T1000 (cell line): Measurements from ENCODE around the gene DGCR6L.
"Not testable (repeated sequence)": the region's sequence is repeated elsewhere in the genome, so short reads cannot be mapped to it uniquely, and the experiment has no call there.

Experiments used
- DNase-seq: peaks from one replicate; lab custom pipeline; 2025; ENCODE audit warnings: mixed read lengths; lab: John Stamatoyannopoulos, UW

The DGCR6L gene

DNA sequence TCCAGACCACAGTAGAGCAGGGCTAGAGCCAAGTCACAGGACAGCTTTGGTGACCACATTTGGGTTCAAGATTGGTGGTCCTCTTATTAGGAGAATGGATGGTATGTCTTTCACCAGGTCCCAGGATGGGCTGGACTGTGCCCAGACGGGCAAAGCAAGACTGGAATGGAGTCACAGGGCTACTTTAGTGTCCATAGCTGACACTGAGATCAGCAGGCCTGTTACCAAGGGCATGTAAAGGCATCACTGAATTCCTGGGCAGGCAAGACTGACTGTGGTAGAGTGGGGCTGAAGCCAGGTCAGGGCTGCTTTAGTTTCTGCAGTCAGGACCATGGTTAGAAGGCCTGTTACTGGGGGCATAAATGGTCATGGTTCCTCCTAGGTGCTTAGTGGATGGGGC, 6.1 kb upstream of the DGCR6L start:
- not testable (repeated sequence) for DNase-seq

DNA sequence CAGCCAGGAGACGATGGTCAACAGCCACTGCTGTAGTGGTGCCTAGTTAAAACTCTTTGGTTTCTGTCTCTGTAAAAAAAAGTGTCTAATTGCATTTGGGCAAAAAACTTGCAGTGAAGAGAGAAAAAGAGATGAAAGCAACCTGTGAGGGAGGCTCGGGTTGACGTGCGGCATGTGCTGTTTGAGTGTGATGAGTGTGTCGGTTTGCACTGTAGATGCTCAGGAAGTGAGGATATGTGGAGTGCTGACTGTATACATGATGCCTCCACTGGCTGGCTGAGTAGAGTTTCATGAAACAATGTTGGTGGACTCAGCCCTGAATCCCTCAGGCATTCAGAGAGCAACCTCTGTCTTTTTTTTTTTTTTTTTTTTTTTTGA, 4.3 kb upstream of the DGCR6L start:
- DNase-seq: no peak

DNA sequence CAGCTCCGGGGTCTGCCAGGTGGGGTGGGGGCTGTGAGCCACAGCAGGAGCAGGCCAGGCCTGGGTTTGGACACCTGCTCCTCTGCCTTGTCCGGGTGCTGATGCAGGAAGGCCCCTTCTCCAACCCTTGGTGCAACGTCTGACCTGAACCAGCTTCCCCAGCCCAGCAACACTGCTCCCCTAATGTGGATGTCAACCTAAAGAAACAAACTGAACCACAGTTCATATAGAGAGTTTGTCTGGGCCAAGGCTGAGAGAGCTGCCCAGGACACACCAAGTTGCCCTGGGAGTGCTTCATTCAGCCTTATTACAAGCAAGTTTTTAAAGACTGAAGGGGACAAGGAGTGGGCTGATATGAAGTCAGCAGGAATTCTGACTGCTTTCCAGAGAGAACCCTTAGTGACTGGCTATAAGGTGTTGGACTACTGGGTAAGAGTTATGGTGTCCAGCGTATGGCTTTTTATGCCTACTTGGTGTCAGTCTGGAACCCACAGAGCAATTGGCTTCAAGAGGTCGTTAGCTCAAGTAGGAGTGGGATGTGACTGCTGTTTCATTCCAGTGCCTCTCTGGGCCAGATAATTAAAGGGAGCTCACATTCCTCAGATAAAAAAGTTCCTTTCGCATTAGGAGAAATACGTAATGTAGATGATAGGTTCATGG, 1.8 kb upstream of the DGCR6L start:
- not testable (repeated sequence) for DNase-seq

DNA sequence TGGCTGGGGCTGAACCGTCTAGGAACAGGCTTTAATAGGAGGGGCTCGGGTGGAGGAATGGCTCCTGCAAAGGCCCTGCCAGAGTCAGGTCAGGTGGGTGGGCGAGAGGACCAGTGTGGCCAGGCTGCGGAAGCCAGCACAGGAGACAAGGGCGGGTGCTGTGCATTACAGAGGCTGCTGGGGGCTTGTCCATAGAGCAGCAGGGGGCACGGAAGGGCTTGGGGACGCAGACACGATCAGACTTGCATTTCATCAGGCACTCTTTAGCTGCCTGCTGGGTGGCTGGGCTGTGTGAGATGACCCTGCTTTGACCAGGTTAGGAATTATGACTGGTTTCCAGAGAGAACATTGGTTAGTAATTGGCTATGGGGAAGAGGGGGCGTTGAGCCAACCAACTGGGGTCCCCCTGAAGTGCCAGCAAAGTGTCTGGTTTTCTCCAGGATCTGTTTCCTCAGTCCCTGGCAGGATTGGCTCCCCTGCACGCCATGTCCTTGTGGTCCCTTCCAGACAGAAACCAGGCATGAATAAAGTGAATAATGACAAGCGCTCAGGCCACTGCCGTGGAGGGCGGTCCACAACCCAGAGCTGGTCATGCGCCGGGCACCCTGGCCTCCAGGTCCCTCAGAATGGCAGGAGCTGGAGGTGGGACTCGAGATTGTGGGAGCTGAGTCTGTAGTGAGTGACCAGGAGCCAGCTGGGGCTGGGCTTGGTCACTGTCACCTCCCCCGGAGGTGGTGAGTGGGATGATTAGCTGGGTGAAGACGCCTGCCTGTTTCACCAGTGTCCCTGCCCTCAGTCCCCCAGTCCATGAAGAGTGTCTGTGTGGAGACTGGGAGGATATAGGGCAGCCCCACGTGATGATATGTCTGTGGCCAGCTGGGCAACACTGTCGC, 1.0 kb upstream of the DGCR6L start:
- not testable (repeated sequence) for DNase-seq

DNA sequence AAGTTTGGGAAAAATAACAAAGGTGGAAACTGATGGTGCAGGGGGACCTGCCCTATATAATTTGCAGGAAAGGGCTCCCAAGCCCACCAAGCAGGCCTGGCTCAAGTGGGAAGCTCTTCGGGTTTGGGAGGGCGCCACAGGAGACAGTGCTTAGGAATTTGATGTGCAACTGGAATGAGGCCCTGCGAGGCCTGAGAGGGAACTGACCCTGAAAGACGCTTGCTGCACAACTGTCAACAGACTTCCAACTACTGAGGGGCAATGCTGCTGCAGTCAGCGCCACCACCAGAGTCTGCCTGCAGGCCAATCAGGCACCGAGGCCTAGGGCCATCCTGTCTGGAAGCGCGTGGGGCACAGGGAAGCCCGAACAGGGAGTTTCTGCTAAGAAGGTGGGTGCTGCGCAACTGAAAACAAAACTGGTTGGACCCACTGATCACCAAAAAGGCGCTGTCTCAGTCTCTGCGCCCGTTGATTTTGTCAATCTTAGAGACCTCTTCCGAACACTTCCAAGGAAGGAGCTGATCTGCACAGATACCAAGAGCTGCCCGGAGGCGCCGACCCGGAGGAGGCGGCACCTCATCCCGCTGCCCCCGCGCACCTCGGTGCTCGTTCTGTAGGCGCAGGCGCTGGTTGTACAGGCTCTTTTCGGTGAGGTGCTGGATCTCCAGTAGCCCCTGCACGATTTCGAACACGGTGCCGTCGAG, 667 bp downstream of the DGCR6L start:
- DNase-seq: peak; percentile 39

DNA sequence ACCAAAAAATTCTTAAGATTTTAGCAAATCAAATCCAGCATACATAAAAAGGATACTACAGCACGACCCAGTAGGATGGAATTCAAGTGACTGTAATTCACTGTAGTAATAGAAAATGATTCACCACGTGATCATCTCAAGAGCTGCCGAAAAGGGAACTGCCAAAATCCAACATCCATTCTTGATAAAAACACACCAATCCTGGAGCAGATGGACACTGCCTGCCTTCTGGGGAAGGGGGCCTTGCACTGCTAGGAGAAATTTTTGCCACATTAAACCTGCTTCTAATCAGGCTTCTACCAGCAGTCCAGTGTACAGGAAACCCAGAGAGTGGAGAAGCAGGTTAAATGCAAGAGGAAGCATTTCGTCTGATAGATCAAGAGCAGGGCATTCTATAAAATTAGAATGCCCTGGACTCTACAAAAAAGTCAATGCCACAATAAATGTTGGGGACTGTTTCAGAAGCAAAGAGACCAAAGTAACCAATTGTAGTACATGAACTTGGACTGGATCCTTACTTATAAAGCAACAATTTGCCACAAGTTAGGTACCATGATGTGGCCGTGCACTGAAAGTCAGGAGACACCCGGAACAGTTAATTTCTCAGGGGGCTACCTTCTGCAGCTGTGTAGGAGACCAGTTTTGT, 1.7 kb downstream of the DGCR6L start:
- not testable (repeated sequence) for DNase-seq

DNA sequence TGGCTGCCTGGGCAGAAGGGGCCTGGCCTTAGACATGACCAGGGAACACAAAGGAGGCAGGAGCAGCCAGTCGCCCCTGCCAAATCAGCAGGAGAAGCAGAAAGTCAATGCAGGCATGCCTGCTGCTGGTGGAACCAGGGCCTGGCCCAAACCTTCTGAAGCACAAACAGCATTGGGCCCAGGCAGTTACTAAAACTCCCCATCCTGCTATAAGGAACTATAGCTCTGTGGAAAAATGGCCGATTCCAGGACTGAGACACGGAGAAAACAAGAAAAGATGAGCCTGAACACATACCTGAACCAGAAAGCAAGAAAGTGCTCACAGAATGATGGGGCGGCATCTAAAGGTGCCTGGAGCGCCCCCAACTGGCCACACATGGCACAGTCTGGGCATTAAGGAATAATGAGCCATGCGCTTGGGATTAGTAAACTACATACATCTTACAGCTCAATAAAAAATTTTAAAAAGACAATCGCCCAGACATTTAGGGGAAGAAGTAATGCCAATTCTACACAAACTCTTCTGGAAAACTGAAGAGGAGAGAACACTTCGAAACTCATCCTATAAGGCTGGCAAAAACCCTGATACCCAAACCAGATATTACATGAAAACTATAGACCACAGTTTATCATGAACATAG, 2.3 kb downstream of the DGCR6L start:
- DNase-seq: not testable (repeated sequence)

DNA sequence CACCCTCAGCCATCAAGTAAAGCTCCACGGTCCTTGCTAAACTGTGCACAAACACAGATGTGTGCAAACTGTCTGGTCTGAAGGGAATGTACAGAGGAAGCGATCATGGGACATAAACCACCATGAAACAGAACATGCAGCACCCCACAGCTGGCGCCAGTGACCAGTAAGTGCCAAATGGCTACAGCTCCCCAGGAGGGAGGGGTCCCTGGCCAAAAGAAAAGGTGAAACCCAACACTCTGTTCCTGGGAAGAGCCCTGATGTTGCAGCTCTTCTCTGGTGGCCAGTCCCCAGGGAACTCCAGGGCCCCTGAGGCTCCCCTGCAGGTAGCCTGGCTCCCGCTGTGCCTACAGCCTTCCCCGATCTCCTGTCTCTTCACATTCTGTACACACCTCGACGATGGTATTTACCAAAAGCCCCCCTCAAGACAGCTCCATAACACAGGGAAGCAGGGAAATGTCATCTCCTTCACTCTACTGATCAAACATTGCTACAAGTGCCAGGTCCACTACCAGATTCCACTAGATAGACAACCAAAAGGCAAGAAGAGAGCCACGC, 2.9 kb downstream of the DGCR6L start:
- DNase-seq: no peak

DNA sequence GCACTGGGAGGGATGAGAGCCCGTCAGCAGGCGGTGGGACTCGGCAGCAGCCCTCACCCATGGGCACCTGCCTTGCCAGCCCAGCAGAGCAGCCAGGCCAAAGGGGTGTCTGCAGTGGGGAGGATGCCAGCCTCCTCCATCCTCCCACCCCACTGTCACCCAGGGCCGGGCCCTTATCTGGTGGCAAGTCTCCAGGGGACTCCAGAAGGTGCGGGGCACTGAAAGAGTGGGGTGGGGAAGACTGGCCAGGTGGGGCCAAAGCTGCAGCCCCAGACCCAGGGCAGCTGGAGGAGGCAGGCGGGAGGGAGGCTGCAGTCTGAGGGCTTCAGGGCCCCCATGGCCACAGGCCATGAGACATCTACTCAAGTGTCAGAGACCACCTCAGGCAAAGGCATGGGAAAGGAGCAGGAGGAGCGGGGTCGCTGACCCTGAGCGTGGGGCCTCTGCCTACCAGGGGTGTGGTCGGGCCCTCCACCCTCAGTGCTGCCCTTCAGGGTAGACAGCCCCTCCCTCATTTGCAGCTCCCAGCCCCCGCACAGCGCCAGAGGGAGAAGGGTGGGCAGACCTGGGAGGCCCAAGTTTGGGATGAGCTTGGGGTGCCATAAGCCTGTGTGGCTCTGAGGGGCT, 3.5 kb downstream of the DGCR6L start:
- DNase-seq: no peak

DNA sequence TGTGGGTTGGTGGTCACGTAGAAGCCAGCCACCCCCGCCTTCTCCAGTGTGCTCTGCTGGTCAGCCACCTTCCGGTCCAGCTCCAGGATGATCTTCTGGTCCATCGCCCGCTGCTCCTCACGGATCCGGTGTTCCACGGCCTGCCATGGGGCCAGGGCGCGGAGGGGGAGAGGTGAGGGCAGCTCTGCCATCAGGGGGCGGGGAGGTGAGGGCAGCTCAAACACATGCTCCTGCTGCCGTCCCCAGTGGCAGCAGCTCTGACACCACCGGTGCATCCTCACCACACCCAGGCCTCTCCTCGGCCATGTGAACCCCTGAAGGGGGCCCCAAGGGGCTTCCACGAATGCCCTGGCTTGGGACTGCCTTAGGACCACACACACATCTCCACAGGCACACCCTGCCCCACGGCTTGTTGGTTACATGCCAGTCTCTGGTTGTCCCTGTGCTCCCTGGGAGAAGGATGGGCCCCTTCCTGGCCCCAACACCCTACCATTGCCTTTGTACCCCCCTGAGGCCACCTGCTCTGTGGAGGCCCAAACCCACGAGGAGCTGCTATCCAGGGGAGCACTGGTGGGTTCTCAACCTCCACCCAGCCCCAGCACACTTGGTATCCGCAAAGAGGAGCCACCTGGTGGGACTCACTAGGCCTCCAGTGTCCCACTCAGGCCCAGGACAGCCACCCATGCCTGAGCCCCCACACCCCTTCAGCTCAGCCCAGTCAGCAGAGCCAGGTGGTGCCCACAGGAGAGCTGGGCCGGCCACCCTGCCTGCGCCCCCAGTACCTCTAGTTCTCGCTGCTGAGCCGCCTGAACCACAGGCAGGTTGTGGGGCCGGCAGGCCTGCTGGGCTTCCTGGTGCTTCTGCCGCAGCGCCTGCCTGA, 4.3 kb downstream of the DGCR6L start:
- no peak for DNase-seq

DNA sequence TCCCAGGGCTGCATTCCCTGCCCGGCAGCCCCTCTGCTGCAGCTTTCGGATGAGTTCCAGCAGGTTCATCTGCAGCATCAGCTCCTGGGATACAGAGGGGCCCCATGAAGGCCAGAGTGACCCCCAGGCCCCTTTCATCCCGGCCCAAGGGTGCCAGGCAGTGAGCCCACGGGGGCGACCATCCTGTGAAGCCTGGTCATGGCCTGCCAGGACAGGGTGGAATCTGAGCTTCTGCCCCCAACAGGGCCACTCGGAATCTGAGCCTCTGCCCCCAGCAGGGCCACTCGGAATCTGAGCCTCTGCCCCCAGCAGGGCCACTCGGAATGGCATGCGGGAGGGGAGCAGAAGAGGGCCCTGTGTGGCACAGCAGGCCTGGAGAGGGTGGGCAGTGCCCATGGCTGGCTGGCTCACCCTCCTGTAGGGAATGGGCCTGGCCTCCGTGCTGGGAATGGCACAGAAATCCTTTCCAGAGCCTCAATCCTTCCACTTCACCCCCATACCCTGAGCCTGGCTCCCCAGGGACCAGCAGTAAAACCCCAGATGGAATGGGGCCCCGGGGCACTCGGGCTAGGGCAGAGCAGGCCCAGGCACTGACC, 5.0 kb downstream of the DGCR6L start:
- not testable (repeated sequence) for DNase-seq

DNA sequence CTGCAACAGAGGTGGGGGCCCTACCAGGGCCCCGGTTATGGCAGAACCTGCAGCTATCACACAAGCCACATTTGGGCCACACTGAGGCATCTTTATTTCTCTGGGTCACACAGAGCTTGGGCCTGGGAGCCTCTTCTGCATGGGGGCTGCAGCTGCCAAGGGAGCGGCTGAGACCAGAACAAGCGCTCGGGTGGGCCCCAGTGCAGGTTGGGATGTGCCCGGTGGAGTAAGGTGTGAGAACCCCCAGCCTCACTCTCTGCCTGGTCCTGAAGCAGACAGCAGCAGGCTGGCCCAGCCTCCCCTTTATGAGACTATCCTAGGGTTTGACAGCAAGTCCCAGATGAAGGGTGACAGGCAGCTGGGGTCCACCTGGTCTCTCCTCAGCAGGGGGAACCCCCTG, 5.7 kb downstream of the DGCR6L start:
- DNase-seq: not testable (repeated sequence)

DNA sequence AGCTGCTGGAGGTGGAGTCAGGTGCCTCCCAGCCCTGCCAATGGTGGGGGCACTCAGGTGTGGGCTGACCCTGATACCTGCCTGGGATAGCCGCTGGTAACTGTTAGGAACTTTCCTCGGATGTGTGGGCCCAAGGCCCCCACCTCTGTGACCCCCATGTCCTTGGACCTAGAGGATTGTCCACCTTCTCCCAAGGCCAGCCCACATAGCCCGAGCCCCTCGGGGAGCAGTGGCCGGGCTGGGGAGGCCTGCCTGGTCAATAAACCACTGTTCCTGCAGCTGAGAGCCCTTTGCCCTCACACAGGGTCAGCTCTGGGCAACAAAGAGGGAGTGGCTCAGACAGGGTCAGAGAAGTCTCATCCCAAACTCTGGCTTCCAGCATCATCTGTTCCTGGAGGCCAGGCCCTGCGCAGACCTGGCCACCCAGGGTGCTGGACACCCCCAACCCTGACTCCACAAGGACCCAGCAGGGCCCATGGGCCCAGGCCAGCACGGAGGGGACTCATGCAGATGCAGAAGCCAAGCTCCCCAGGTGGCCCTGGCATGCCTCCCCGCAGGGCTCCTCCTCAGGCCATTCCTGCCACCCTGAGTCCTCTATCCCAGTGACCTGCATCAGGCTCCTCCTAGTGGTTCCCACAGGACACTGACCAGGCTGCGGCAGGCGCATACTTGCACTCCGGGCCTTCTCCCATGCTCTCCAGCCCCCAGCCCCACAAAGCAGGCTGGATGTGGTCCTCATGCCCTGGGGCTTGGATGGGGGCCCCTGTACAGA, 6.4 kb downstream of the DGCR6L start:
- DNase-seq: not testable (repeated sequence)

DNA sequence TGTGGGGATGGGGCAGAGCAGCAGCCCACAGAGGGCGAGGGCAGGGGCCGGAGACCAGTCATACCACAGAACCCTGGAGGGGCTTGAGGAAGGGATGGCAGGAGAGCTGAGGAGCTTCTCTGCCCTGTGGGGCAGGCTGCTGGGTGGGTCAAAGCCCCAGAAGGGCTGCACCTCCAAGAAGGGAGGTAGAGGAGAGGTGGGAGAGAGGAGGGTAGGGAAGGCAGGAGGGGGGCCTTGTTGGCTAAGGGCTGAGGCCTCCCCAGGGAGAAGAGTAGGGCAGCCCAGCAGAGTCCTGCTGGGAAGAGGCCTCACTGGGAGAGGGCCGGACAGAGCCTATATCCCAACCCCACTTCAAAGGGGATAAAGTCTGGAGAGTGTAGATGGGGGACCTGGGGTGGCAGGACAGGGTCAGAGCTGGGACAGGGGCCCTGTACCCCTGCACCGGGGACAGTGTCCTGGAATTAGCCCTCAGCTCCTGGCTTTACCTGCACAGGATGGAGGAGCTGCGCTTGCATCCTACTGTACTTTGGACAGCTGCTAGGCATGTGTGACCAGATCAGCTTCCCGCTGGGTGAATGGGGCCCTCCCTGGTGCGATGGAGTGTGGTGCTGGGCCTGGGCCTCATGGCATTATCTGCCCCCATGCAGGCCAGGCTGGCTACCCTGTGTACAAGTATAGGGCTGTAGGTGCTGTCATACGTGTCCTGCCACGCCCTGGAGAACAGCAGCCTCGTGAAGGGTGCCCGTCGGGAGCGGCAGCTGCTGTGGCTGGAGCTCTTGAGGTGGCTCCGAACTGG, 7.3 kb downstream of the DGCR6L start:
- no peak for DNase-seq

DNA sequence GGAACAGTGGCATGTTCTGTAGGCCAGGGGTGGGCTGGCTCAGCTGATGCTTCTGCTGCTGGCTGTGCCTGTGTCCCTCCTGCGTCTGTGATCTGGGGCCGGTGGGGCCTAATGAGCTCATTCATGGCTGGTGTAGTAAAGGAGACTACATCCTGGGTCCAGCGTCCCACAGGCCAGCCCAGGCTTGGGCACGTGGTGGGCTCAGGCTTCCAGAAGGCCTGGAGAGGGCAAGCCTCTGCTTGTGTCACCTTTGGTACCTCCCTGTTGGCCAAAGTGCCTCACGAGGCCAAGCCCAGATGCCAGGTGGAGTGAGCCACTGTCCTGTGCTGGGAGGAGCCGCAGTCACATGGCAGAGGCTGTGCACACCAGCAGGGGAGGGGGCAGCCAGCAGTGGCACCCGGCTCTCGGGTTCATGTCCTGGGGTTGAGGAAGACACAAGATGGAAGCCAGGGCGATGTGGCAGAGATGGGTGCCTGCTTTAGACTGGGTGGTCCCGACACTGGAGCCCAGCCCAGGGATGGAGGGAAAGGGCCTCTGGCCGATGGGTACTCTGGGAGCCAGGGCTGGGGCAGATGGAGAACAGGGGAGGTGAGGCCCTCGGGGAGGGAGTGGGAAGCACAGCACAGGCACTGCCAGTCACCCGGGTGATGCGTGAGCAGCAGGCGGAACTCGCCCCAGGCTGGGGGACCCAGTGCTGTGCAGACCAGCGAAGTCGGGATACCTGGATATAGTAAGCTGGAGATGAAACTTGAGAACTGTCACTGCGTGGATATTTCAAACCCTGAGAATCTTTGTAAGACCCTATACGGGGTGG, 8.4 kb downstream of the DGCR6L start:
- not testable (repeated sequence) for DNase-seq

DNA sequence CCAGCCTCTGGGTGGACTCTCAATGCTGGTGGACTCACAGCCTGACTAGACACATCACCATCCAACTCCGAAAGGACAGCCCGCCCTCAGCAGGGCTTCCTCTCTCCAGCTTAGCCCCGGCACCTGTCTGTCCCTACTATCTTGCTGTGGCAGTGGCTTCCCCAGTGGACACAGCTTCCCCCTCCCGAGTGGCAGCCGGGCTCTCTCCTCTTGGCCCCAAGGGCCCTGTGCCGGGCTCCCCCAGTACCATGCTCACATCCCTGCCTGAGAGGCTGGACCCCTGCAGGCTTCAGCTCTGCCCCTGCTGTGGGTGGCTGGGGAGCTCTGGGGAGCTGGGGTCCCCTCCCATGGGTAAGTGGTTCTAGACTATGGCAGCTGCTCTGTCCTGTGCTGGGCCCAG, 9.1 kb downstream of the DGCR6L start:
- not testable (repeated sequence) for DNase-seq

DNA sequence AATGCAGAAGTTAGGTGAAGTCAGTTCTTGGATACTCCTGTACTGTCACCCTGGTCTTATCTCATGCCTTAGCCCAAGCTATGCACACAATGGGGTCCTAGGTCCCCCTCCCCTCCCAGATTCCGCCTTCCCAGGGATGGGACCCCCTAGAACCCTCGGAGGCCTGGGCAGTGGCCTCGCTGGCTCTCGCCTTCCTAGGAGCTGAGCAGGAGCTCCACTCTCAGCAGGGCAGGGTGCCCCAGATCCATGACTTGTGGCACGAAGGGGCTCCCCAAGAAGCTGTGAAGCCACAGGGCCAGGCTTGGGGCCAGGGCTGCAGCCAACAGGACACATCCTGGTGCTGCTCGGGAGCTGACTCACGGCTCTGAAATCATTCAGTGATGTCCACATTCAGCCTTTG, 9.7 kb downstream of the DGCR6L start:
- DNase-seq: not testable (repeated sequence)
